Stimulated activated naive CD8-positive, alpha-beta T cell treated with anti-CD3 and anti-CD28 coated beads, Interleukin-15, amount 100 ng/mL, for 72 hours (primary cell): ENCODE data around the gene CALD1.

Source experiments
- ATAC-seq: fragments of 150-1000 bp; cut with Tn5 transposase; 2 replicates; pipeline ENCODE4 v1.10.0; 2021; ENCODE audit warnings: mild to moderate bottlenecking, moderate library complexity
- DNase-seq, 2 donors: peaks; one replicate each; pipeline ENCODE4 v3.0.0; 2021 to 2022
- H3K27ac Mint-ChIP-seq, 2 donors: one replicate each; pipeline ENCODE4 v1.8.0; 2022; ENCODE audit warnings: mild to moderate bottlenecking in 2 of 2, mixed read lengths in 2 of 2, moderate library complexity in 2 of 2
- H3K27me3 Mint-ChIP-seq: one replicate; pipeline ENCODE4 v1.8.0; 2022; ENCODE audit warnings: mixed read lengths
- H3K4me1 Mint-ChIP-seq: one replicate; pipeline ENCODE4 v1.8.0; 2022; ENCODE audit warnings: mild to moderate bottlenecking, mixed read lengths
- H3K4me3 Mint-ChIP-seq, 2 donors: one replicate each; pipeline ENCODE4 v1.8.0; 2022; ENCODE audit warnings: mild to moderate bottlenecking in 2 of 2, mixed read lengths in 2 of 2, moderate library complexity in 1 of 2
- H3K9me3 Mint-ChIP-seq, 2 donors: one replicate each; pipeline ENCODE4 v1.8.0; 2022; ENCODE audit warnings: mixed read lengths in 2 of 2

The CALD1 gene

GRCh38 chr7:134823400-134823799 is 44.0 kb downstream of the CALD1 start:
- ATAC-seq (no peak), DNase-seq (no peak)
- no peaks in the 10 kb centered on the region for H3K9me3 Mint-ChIP-seq
- H3K27ac Mint-ChIP-seq: no peak overlapping the region
- H3K4me3 Mint-ChIP-seq: no peak overlapping the region
- no peaks in the 10 kb centered on the region for H3K4me1 Mint-ChIP-seq
- no peaks in the 10 kb centered on the region for H3K27me3 Mint-ChIP-seq

DNA sequence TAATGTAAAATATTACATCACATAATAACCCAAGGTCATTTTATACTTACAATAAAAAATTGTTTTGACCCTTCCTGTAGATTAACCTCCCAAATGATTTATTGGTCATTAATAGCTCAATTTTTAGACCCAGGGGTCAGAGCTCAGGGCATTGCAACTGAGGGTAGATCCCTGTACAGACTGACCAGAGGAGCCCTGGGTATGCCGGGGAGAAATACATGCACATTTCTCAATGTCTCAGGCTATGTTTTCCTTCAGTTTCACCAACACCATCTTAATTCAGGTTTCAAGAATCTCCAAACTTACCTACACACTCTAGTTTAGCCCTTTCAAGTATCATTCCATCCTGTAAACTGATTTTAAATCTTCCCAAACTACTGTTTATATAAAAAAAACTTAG is 46.2 kb downstream of the CALD1 start:
- no peak overlapping the region for H3K27ac Mint-ChIP-seq
- H3K4me1 Mint-ChIP-seq: no peaks in the 10 kb centered on the region
- ATAC-seq (no peak), DNase-seq (no peak)
- H3K4me3 Mint-ChIP-seq: no peak overlapping the region
- H3K27me3 Mint-ChIP-seq: no peaks in the 10 kb centered on the region
- no peaks in the 10 kb centered on the region for H3K9me3 Mint-ChIP-seq

- ATAC-seq: no peak
- no peak overlapping the region for H3K4me3 Mint-ChIP-seq
- no peaks in the 10 kb centered on the region for H3K4me1 Mint-ChIP-seq
- no peaks in the 10 kb centered on the region for H3K9me3 Mint-ChIP-seq
- H3K27me3 Mint-ChIP-seq: no peaks in the 10 kb centered on the region
- H3K27ac Mint-ChIP-seq: no peak overlapping the region
- no peak for DNase-seq
Measured at GRCh38 chr7:134826105-134826504, 46.7 kb downstream of the CALD1 start.

DNA sequence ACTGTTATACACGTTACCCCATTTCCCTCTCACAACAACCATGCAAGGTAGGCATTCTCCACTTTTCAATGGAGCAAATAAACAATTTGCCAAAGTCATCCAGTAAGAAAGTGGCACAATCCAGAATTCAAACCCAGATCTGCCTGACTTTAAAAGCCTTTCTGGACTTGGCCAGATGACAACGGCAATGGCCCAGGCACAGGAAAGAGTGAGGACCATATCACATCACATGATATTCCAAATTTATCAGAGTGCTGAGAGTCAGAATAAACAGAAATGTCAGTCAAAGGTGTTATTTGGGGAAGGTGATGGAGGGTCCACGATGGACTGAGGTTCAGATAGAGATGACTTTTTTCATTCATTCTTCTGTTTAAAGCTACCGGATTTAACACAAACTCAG is 48.0 kb downstream of the CALD1 start:
- Mint-ChIP-seq H3K27me3 (no peaks in the 10 kb centered on the region), H3K9me3 (no peaks in the 10 kb centered on the region), H3K4me1 (no peaks in the 10 kb centered on the region), H3K27ac (no peak overlapping the region), H3K4me3 (no peak overlapping the region)
- ATAC-seq: no peak
- DNase-seq: no peak

DNA sequence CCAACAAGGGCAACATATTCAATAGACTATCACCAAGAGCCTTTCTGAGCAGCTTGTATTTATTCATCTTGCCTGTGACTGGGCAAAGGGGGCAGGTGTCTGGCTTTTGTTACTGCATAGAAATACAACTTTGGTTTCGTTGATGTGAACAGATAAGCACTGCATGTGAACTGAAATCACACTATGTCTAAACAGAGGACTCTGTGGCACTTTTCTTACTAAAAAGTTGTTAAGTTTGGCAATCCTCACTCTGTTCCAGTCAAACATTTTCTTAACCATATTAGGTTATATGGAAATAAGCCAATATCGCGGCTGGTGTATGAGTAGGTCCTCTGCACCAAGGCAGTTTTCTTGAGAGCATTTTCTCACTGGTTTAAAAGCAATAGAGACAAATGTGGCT is 48.5 kb downstream of the CALD1 start:
- no peak overlapping the region for H3K27ac Mint-ChIP-seq
- H3K4me1 Mint-ChIP-seq: no peaks in the 10 kb centered on the region
- no peaks in the 10 kb centered on the region for H3K27me3 Mint-ChIP-seq
- ATAC-seq (no peak), DNase-seq (no peak)
- H3K4me3 Mint-ChIP-seq: no peak overlapping the region
- H3K9me3 Mint-ChIP-seq: no peaks in the 10 kb centered on the region

DNA sequence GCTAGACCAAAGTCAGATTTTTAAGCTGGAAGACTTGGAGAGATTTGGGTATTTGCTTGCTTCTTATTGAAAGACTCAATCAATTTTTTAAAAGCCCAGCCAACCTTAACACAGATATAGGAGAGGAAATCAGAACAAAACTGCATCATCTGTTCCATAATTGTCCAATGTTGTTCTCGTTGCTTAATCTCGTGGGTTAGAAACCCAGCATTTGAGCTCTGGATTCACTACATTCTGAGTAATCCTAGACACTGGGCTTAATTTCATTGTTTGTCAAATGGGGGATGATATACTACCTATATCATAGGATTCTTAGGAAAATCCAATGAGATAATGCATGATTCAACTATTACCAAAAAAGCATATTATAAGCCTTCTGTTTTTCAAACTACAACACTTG is 48.9 kb downstream of the CALD1 start:
- ATAC-seq (no peak), DNase-seq (no peak)
- H3K4me1 Mint-ChIP-seq: no peaks in the 10 kb centered on the region
- H3K4me3 Mint-ChIP-seq: no peak overlapping the region
- H3K9me3 Mint-ChIP-seq: no peaks in the 10 kb centered on the region
- no peaks in the 10 kb centered on the region for H3K27me3 Mint-ChIP-seq
- no peak overlapping the region for H3K27ac Mint-ChIP-seq

- DNase-seq (no peak), ATAC-seq (no peak)
- Mint-ChIP-seq H3K4me3 (no peak overlapping the region), H3K4me1 (no peaks in the 10 kb centered on the region), H3K27ac (peak overlapping the region in 1 of 2 donors; percentile 20), H3K27me3 (no peaks in the 10 kb centered on the region), H3K9me3 (no peaks in the 10 kb centered on the region)
Measured at GRCh38 chr7:134829380-134829986, 50.0 kb downstream of the CALD1 start.

- ATAC-seq: no peak
- Mint-ChIP-seq H3K4me1 (no peaks in the 10 kb centered on the region), H3K9me3 (no peaks in the 10 kb centered on the region), H3K27ac (peak overlapping the region in 1 of 2 donors; percentile 90), H3K4me3 (peak overlapping the region; percentile 13 to 76), H3K27me3 (no peaks in the 10 kb centered on the region)
- no peak for DNase-seq
Measured at GRCh38 chr7:134831862-134832261, 52.4 kb downstream of the CALD1 start.

DNA sequence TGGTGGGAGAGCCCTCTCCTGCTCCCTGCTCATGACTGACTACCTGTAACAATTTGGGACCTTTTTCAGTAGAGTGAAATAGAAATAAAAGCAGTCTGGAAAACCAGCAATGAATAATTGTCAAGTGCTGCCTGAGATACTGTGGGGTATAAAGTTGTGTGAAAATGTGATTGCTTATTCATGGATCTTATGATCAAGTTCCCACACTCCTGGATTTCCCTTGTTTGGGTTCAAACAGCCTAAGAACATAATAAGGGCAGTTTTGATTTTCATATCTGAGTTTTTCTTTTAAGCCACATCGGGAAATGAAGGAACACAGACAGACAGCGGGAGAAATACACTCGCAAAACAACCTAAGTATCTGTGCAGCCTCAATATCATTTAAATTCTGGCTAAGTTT is 52.9 kb downstream of the CALD1 start:
- no peaks in the 10 kb centered on the region for H3K4me1 Mint-ChIP-seq
- no peak overlapping the region for H3K27ac Mint-ChIP-seq
- DNase-seq: no peak
- ATAC-seq: no peak
- H3K27me3 Mint-ChIP-seq: no peaks in the 10 kb centered on the region
- H3K9me3 Mint-ChIP-seq: no peaks in the 10 kb centered on the region
- H3K4me3 Mint-ChIP-seq: no peak overlapping the region

- Mint-ChIP-seq H3K4me1 (no peaks in the 10 kb centered on the region), H3K27me3 (no peaks in the 10 kb centered on the region), H3K9me3 (no peaks in the 10 kb centered on the region), H3K4me3 (no peak overlapping the region), H3K27ac (peak overlapping the region in 1 of 2 donors; percentile 63)
- ATAC-seq (no peak), DNase-seq (no peak)
Measured at GRCh38 chr7:134834689-134835462, 55.4 kb downstream of the CALD1 start.

DNA sequence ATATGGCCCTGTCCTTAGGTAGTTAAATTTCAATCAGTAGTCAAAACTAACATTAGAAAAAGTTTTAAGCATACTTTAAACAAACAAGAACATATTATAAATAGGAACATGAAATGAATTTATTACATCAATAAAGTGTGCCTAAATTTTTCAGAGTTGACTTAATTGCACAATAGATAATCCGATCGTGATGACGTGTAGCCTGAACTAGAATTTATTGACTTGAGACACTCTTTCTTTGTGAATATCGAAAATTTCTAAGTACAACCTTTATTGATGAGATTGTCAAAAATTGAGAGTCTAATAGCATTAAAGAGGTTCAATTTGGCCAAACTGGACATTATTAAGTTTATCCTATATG is 56.0 kb downstream of the CALD1 start:
- Mint-ChIP-seq H3K4me1 (no peaks in the 10 kb centered on the region), H3K27me3 (no peaks in the 10 kb centered on the region), H3K27ac (no peak overlapping the region), H3K4me3 (no peak overlapping the region), H3K9me3 (no peaks in the 10 kb centered on the region)
- no peak for ATAC-seq
- no peak for DNase-seq

DNA sequence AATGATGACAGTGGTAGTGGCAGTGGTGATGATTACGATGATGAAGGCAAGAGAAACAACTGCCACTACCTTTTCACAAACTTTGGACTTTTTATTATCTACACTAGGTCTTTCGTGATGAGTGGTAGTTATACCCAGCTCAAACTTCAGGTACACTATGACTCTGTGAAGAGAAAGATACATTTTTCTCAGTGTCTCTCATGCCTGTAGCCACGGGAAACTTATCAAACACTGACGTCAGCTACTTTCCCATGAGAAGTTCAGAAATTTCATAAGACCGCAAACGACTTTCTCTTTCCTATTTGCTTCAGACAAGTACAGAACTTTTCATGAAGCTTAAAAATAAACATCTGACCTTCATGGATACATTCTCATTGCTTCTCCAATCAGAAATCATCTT is 57.0 kb downstream of the CALD1 start:
- H3K27me3 Mint-ChIP-seq: no peaks in the 10 kb centered on the region
- DNase-seq (no peak), ATAC-seq (no peak)
- H3K27ac Mint-ChIP-seq: no peak overlapping the region
- H3K4me3 Mint-ChIP-seq: no peak overlapping the region
- no peaks in the 10 kb centered on the region for H3K9me3 Mint-ChIP-seq
- no peaks in the 10 kb centered on the region for H3K4me1 Mint-ChIP-seq

DNA sequence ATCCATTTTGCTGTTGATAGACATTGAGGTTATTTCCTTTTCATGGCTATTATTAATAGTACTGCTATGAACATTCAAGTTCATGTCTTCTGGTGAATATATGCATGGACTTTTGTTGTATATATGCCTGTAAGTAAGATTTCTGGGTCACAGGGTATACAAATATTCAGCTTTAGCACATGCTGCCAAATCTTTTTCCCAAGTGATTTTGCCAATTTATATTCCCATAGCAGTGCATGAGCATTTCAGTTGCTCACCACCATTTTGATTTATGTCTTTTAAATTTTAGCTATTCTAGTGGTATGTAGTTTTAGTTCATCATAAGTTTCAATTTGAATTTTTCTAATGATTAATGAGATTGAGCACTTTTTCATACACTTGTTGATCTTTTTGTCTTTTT is 59.9 kb downstream of the CALD1 start:
- Mint-ChIP-seq H3K9me3 (no peaks in the 10 kb centered on the region), H3K27me3 (no peaks in the 10 kb centered on the region), H3K4me1 (no peaks in the 10 kb centered on the region), H3K4me3 (no peak overlapping the region), H3K27ac (no peak overlapping the region)
- DNase-seq (no peak), ATAC-seq (no peak)

GRCh38 chr7:134842062-134842461 is 62.6 kb downstream of the CALD1 start:
- Mint-ChIP-seq H3K4me3 (no peak overlapping the region), H3K27me3 (no peaks in the 10 kb centered on the region), H3K27ac (no peak overlapping the region), H3K9me3 (no peaks in the 10 kb centered on the region), H3K4me1 (peaks cover 8% of the 10 kb centered on the region)
- ATAC-seq: no peak
- no peak for DNase-seq

DNA sequence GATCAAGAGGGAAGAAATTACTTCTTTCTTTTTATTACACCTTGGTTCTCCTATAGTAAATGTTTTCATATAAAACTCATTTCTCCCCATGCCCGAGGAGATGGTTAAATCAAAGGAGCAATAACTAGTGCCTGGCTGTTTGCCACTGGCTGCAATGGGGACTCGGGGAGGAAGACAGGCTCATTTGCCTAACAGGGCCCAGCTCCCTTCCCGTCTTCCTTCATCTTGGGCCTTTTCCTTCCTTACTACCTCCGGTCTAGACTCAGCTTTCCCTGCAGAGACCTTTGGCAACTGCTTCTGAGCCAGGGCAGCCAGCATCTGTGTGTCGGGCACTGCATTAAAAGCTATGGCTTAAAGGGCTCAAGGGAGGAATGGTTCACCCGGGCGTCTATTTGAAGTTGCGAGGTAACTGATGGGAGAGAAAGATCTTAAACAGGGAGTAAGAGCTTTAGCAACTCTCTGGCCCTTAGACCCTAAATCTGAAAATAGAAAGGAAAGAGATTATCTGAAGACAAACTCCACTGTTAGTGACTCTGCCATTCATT is 63.5 kb downstream of the CALD1 start:
- H3K27ac Mint-ChIP-seq: no peak overlapping the region
- DNase-seq (no peak), ATAC-seq (no peak)
- peaks cover 8% of the 10 kb centered on the region for H3K4me1 Mint-ChIP-seq
- H3K4me3 Mint-ChIP-seq: no peak overlapping the region
- no peaks in the 10 kb centered on the region for H3K9me3 Mint-ChIP-seq
- no peaks in the 10 kb centered on the region for H3K27me3 Mint-ChIP-seq

DNA sequence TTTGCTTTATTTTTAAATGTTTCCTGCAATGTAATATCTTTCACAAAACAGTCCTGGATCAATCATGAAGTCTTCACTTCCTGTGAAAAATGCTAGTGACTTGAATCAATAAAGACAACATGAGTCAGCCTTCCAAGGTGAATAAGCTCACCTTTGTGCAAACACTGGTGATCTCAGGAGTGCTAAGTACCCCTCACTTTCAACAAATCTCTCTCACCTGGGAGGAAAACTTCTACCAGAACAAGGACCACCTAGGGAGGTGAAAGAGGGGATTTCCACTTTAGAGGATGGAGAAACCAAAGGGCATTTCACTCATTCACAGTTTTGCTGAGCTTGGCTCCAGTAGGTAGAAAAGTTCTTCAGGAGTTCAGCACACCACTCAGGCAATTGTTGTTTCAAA is 64.8 kb downstream of the CALD1 start:
- H3K27ac Mint-ChIP-seq: no peak overlapping the region
- no peak for ATAC-seq
- no peaks in the 10 kb centered on the region for H3K27me3 Mint-ChIP-seq
- no peaks in the 10 kb centered on the region for H3K9me3 Mint-ChIP-seq
- no peak for DNase-seq
- H3K4me1 Mint-ChIP-seq: peaks cover 8% of the 10 kb centered on the region
- no peak overlapping the region for H3K4me3 Mint-ChIP-seq

DNA sequence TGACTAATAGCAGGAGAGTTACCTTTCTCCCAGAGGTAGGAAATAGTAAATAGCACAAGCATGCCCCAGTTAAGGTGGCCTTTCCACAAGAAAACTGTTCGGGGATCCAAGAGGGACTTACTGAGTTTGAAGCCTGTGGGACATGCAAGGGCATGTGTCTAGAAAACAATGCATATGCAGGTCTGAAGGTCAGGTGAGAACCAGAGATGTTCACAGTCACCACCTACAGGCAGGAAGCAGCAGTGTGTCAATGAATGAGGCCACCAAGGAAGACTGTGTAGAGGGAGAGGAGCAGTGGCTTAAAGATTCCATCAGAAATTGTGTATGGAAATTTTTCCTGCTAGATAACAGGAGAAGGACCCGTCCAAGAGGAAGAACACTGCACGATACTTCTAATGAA is 66.0 kb downstream of the CALD1 start:
- Mint-ChIP-seq H3K4me1 (peaks cover 12% of the 10 kb centered on the region), H3K27ac (peak overlapping the region; percentile 52 to 71), H3K4me3 (no peak overlapping the region), H3K9me3 (no peaks in the 10 kb centered on the region), H3K27me3 (no peaks in the 10 kb centered on the region)
- DNase-seq (no peak), ATAC-seq (peak; percentile 66)
